ENCODE measurements around the gene CYTIP. TPM values are rescaled to one million over a fixed set of nuclear protein-coding genes. Genes with fewer than 3 reads are reported as not detected.
A peak's percentile ranks its signal among the peaks of the same experiment; 100 is the strongest.

Gene CYTIP
- total and polyA plus RNA-seq, 4 experiments from 2014 or later, result 163 to 248 (median 203) TPM

- Histone ChIP-seq H3K4me1 (ENCODE audit: insufficient read depth, low read length) (no peaks in the 10 kb centered on the region), H3K27me3 (ENCODE audit: insufficient read depth, low read length) (no peaks in the 10 kb centered on the region), H3K9me3 (ENCODE audit: control insufficient read depth in 1 of 2, low read length in 2 of 2) (no peaks in the 10 kb centered on the region), H3K36me3 (ENCODE audit: insufficient read depth, low read length) (no peaks in the 10 kb centered on the region), H3K4me3 (ENCODE audit: low read length in 2 of 2) (no peak overlapping the region), H3K27ac (ENCODE audit: low read depth, low read length) (no peak overlapping the region)
- H3K27ac Mint-ChIP-seq, result no peak overlapping the region
- peaks cover 26 to 41% of the 10 kb centered on the region in 2 donors for H3K36me3 Mint-ChIP-seq
- H3K4me1 Mint-ChIP-seq, result peaks cover 3 to 15% (median 11%) of the 10 kb centered on the region in 4 donors
- peaks cover 2 to 45% (median 38%) of the 10 kb centered on the region in 8 donors for H3K9me3 Mint-ChIP-seq
- ChIA-PET CTCF (ENCODE audit: partially characterized antibody) (interaction anchor here (2.7 kb wide), 1 partner anchor 59 kb away, joined by 15 read pairs; no protein-coding TSS in a partner anchor), POLR2A (ENCODE audit: partially characterized antibody) (interaction anchor here (2.3 kb wide), 1 partner anchor 8 kb away, joined by 8 read pairs; no protein-coding TSS in a partner anchor)
- intact Hi-C loops (cut with micrococcal nuclease), result no loop called here
- H3K4me3 Mint-ChIP-seq, result no peak overlapping the region
- no peak for DNase-seq
- H3K27me3 Mint-ChIP-seq, result no peaks in the 10 kb centered on the region
Observed at GRCh38 chr2:157395811-157396210, 48.1 kb downstream of the CYTIP start.

DNA sequence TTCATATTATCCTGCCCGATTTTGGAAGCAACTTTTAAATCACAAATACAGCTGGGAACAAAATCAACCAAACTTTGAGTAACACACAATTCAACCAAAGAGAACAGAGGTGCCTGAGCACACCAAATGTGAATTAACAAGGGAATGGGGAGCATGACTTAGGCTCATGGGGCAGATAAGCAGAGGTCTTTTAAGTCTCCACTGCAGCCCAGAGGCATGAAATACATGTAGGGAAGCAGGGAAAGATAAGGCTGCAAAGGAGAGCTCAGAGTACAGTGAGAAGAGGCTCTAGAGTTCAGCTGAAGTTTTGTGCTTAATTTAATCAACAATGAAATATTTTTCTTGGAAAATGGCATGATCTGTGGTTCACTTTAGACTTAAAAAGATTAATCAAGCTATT is 49.0 kb downstream of the CYTIP start:
- DNase-seq, result no peak
- Mint-ChIP-seq H3K27ac (no peak overlapping the region), H3K36me3 (peaks cover 22 to 42% of the 10 kb centered on the region in 2 donors), H3K9me3 (peaks cover 2 to 44% (median 38%) of the 10 kb centered on the region in 8 donors), H3K4me1 (peaks cover 3 to 17% (median 7%) of the 10 kb centered on the region in 4 donors), H3K27me3 (no peaks in the 10 kb centered on the region), H3K4me3 (no peak overlapping the region)
- H3K27me3 ChIP-seq (ENCODE audit: insufficient read depth, low read length), result no peaks in the 10 kb centered on the region
- no peak overlapping the region for H3K27ac ChIP-seq (ENCODE audit: low read depth, low read length)
- no peaks in the 10 kb centered on the region for H3K36me3 ChIP-seq (ENCODE audit: insufficient read depth, low read length)
- intact Hi-C loops (cut with micrococcal nuclease), result no loop called here
- no peak overlapping the region for H3K4me3 ChIP-seq (ENCODE audit: low read length in 2 of 2)
- CTCF ChIA-PET (ENCODE audit: partially characterized antibody), result interaction anchor here (0.9 to 2.7 kb wide), 3 partner anchors 9 to 67 kb away, joined by 3 to 15 read pairs (median 8); no protein-coding TSS in a partner anchor
- H3K4me1 ChIP-seq (ENCODE audit: insufficient read depth, low read length), result no peaks in the 10 kb centered on the region
- POLR2A ChIA-PET (ENCODE audit: partially characterized antibody), result interaction anchor here (0.8 to 2.3 kb wide), 2 partner anchors 9 to 48 kb away, joined by 3 to 8 read pairs; no protein-coding TSS in a partner anchor
- no peaks in the 10 kb centered on the region for H3K9me3 ChIP-seq (ENCODE audit: control insufficient read depth in 1 of 2, low read length in 2 of 2)

- peaks cover 22 to 46% of the 10 kb centered on the region in 2 donors for H3K36me3 Mint-ChIP-seq
- Histone ChIP-seq H3K36me3 (ENCODE audit: insufficient read depth, low read length) (no peaks in the 10 kb centered on the region), H3K9me3 (ENCODE audit: control insufficient read depth in 1 of 2, low read length in 2 of 2) (peaks cover 0 to 3% of the 10 kb centered on the region in 2 donors), H3K27me3 (ENCODE audit: insufficient read depth, low read length) (no peaks in the 10 kb centered on the region), H3K4me3 (ENCODE audit: low read length in 2 of 2) (no peak overlapping the region), H3K27ac (ENCODE audit: low read depth, low read length) (no peak overlapping the region), H3K4me1 (ENCODE audit: insufficient read depth, low read length) (peaks cover 3% of the 10 kb centered on the region)
- no peak for DNase-seq
- no peak overlapping the region for H3K4me3 Mint-ChIP-seq
- no peaks in the 10 kb centered on the region for H3K27me3 Mint-ChIP-seq
- peaks cover 6 to 48% (median 38%) of the 10 kb centered on the region in 8 donors for H3K9me3 Mint-ChIP-seq
- peaks cover 10 to 31% (median 18%) of the 10 kb centered on the region in 4 donors for H3K4me1 Mint-ChIP-seq
- CTCF ChIA-PET (ENCODE audit: partially characterized antibody), result interaction anchor here (0.6 to 2.7 kb wide), 3 partner anchors 11 to 57 kb away, joined by 3 to 15 read pairs (median 8); no protein-coding TSS in a partner anchor
- H3K27ac Mint-ChIP-seq, result no peak overlapping the region
- intact Hi-C loops (cut with micrococcal nuclease), result no loop called here
- POLR2A ChIA-PET (ENCODE audit: partially characterized antibody), result interaction anchor here (2.3 kb wide), 1 partner anchor 11 kb away, joined by 8 read pairs; no protein-coding TSS in a partner anchor
Observed at GRCh38 chr2:157393348-157393747, 50.5 kb downstream of the CYTIP start.

- no peaks in the 10 kb centered on the region for H3K27me3 ChIP-seq (ENCODE audit: insufficient read depth, low read length)
- Mint-ChIP-seq H3K4me1 (peaks cover 28 to 58% (median 47%) of the 10 kb centered on the region in 4 donors), H3K9me3 (peaks cover 7 to 54% (median 41%) of the 10 kb centered on the region in 8 donors), H3K4me3 (peak overlapping the region in 1 of 8 donors; percentile 39), H3K27me3 (no peaks in the 10 kb centered on the region), H3K36me3 (peaks cover 33 to 59% of the 10 kb centered on the region in 2 donors), H3K27ac (peak overlapping the region in 1 of 7 donors; percentile 65)
- peaks cover 0 to 4% of the 10 kb centered on the region in 2 donors for H3K9me3 ChIP-seq (ENCODE audit: control insufficient read depth in 1 of 2, low read length in 2 of 2)
- intact Hi-C loops (cut with micrococcal nuclease), result loop anchor here (5.0 kb wide), 1 partner anchor 37 kb away; no protein-coding TSS in a partner anchor
- DNase-seq, result no peak
- H3K27ac ChIP-seq (ENCODE audit: low read depth, low read length), result no peak overlapping the region
- CTCF ChIA-PET (ENCODE audit: partially characterized antibody), result interaction anchor here (0.8 kb wide), 1 partner anchor 38 kb away, joined by 3 read pairs; no protein-coding TSS in a partner anchor
- POLR2A ChIA-PET (ENCODE audit: partially characterized antibody), result interaction anchor here (1.5 kb wide), 1 partner anchor 52 kb away, joined by 4 read pairs; no protein-coding TSS in a partner anchor
- H3K4me1 ChIP-seq (ENCODE audit: insufficient read depth, low read length), result peaks cover 23% of the 10 kb centered on the region
- no peak overlapping the region for H3K4me3 ChIP-seq (ENCODE audit: low read length in 2 of 2)
- no peaks in the 10 kb centered on the region for H3K36me3 ChIP-seq (ENCODE audit: insufficient read depth, low read length)
Observed at GRCh38 chr2:157388827-157389226, 55.1 kb downstream of the CYTIP start.

DNA sequence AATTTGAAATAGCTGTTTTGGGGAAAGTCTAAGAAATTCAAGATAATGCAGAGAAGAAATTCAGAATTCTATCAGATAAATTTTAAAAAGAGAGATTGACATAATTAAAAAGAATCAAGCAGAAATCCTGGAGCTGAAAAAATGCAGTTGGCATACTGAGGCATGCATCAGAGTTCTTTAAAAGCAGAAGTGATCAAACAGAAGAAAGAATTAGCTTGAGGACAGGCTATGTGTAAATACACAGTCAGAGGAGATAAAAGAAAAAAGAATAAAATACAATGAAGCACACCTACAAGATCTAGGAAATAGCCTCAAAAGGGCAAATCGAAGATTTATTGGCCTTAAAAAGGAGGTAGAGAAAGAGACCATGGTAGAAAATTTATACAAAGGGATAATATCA is 57.1 kb downstream of the CYTIP start:
- H3K9me3 Mint-ChIP-seq, result peaks cover 7 to 43% (median 36%) of the 10 kb centered on the region in 8 donors
- no peaks in the 10 kb centered on the region for H3K27me3 Mint-ChIP-seq
- Histone ChIP-seq H3K27ac (ENCODE audit: low read depth, low read length) (no peak overlapping the region), H3K9me3 (ENCODE audit: control insufficient read depth in 1 of 2, low read length in 2 of 2) (peaks cover 0 to 4% of the 10 kb centered on the region in 2 donors), H3K36me3 (ENCODE audit: insufficient read depth, low read length) (no peaks in the 10 kb centered on the region), H3K27me3 (ENCODE audit: insufficient read depth, low read length) (no peaks in the 10 kb centered on the region), H3K4me3 (ENCODE audit: low read length in 2 of 2) (no peak overlapping the region), H3K4me1 (ENCODE audit: insufficient read depth, low read length) (peaks cover 23% of the 10 kb centered on the region)
- POLR2A ChIA-PET (ENCODE audit: partially characterized antibody), result interaction anchor here (0.9 to 1.4 kb wide), 4 partner anchors 17 to 53 kb away, joined by 3 to 5 read pairs (median 4); no protein-coding TSS in a partner anchor
- H3K36me3 Mint-ChIP-seq, result peaks cover 26 to 51% of the 10 kb centered on the region in 2 donors
- H3K27ac Mint-ChIP-seq, result peak overlapping the region; percentile 4 to 41 (median 12)
- peaks cover 27 to 63% (median 48%) of the 10 kb centered on the region in 4 donors for H3K4me1 Mint-ChIP-seq
- peak overlapping the region in 1 of 8 donors; percentile 35 for H3K4me3 Mint-ChIP-seq
- intact Hi-C loops (cut with micrococcal nuclease), result loop anchor here (5.0 kb wide), 1 partner anchor 34 kb away; no protein-coding TSS in a partner anchor
- CTCF ChIA-PET (ENCODE audit: partially characterized antibody), result interaction anchor here (1.0 to 1.6 kb wide), 3 partner anchors 51 to 60 kb away, joined by 3 to 6 read pairs (median 5); no protein-coding TSS in a partner anchor
- no peak for DNase-seq

- POLR2A ChIA-PET (ENCODE audit: partially characterized antibody), result interaction anchor here (0.7 to 1.4 kb wide), 5 partner anchors 18 to 54 kb away, joined by 3 to 5 read pairs (median 3); no protein-coding TSS in a partner anchor
- Histone ChIP-seq H3K4me1 (ENCODE audit: insufficient read depth, low read length) (peaks cover 27% of the 10 kb centered on the region), H3K4me3 (ENCODE audit: low read length in 2 of 2) (no peak overlapping the region), H3K9me3 (ENCODE audit: control insufficient read depth in 1 of 2, low read length in 2 of 2) (peaks cover 0 to 4% of the 10 kb centered on the region in 2 donors), H3K36me3 (ENCODE audit: insufficient read depth, low read length) (no peaks in the 10 kb centered on the region), H3K27ac (ENCODE audit: low read depth, low read length) (no peak overlapping the region), H3K27me3 (ENCODE audit: insufficient read depth, low read length) (no peaks in the 10 kb centered on the region)
- peaks cover 5 to 39% (median 31%) of the 10 kb centered on the region in 8 donors for H3K9me3 Mint-ChIP-seq
- H3K4me3 Mint-ChIP-seq, result no peak overlapping the region
- CTCF ChIA-PET (ENCODE audit: partially characterized antibody), result interaction anchor here (1.0 to 1.6 kb wide), 3 partner anchors 50 to 60 kb away, joined by 3 to 6 read pairs (median 5); no protein-coding TSS in a partner anchor
- DNase-seq, result no peak
- peaks cover 21 to 48% of the 10 kb centered on the region in 2 donors for H3K36me3 Mint-ChIP-seq
- no peaks in the 10 kb centered on the region for H3K27me3 Mint-ChIP-seq
- peaks cover 32 to 67% (median 49%) of the 10 kb centered on the region in 4 donors for H3K4me1 Mint-ChIP-seq
- intact Hi-C loops (cut with micrococcal nuclease), result loop anchor here (5.0 kb wide), 1 partner anchor 34 kb away; no protein-coding TSS in a partner anchor
- peak overlapping the region in 2 of 7 donors; percentile 9 to 12 for H3K27ac Mint-ChIP-seq
Observed at GRCh38 chr2:157386247-157386646, 57.6 kb downstream of the CYTIP start.

GRCh38 chr2:157377861-157378260 is 66.0 kb downstream of the CYTIP start:
- peaks cover 8 to 14% of the 10 kb centered on the region in 2 donors for H3K9me3 ChIP-seq (ENCODE audit: control insufficient read depth in 1 of 2, low read length in 2 of 2)
- intact Hi-C loops (cut with micrococcal nuclease), result no loop called here
- peak overlapping the region in 1 of 7 donors; percentile 22 for H3K27ac Mint-ChIP-seq
- H3K4me3 ChIP-seq (ENCODE audit: low read length in 2 of 2), result no peak overlapping the region
- H3K27ac ChIP-seq (ENCODE audit: low read depth, low read length), result no peak overlapping the region
- no peak for DNase-seq
- H3K36me3 ChIP-seq (ENCODE audit: insufficient read depth, low read length), result no peaks in the 10 kb centered on the region
- POLR2A ChIA-PET (ENCODE audit: partially characterized antibody), result interaction anchor here (1.0 kb wide), 1 partner anchor 65 kb away, joined by 3 read pairs; no protein-coding TSS in a partner anchor
- peaks cover 36 to 37% of the 10 kb centered on the region in 2 donors for H3K36me3 Mint-ChIP-seq
- peaks cover 14% of the 10 kb centered on the region for H3K4me1 ChIP-seq (ENCODE audit: insufficient read depth, low read length)
- H3K9me3 Mint-ChIP-seq, result peaks cover 5 to 34% (median 22%) of the 10 kb centered on the region in 8 donors
- CTCF ChIA-PET (ENCODE audit: partially characterized antibody), result interaction anchor here (1.1 to 2.1 kb wide), 2 partner anchors 42 to 51 kb away, joined by 3 to 9 read pairs; no protein-coding TSS in a partner anchor
- no peaks in the 10 kb centered on the region for H3K27me3 Mint-ChIP-seq
- no peak overlapping the region for H3K4me3 Mint-ChIP-seq
- H3K4me1 Mint-ChIP-seq, result peaks cover 14 to 30% (median 27%) of the 10 kb centered on the region in 4 donors
- H3K27me3 ChIP-seq (ENCODE audit: insufficient read depth, low read length), result no peaks in the 10 kb centered on the region

All from CD4-positive, alpha-beta memory T cell (primary cell).